Esophagus muscularis mucosa (tissue), 3 donors: ENCODE results near the gene S100A9.

Source experiments
- POLR2AphosphoS5 ChIP-seq, 2 donors: sonication (generic); formaldehyde crosslinking; IDR thresholded peaks; one replicate each; pipeline ENCODE4 v1.6.1; 2017; ENCODE audit warnings: antibody characterized with exemption in 2 of 2
- TF ChIP-seq, protein P1 (sequence below), 3 experiments: fragments of 200-600 bp in 2 of 3; fragments of 450-650 bp in 1 of 3; sonication (generic) in 2 of 3; IDR thresholded peaks; one replicate each; pipeline ENCODE4 v1.5.1; 2017 to 2019; ENCODE audit warnings: antibody characterized with exemption in 3 of 3, mild to moderate bottlenecking in 2 of 3, moderate library complexity in 1 of 3

DNA sequence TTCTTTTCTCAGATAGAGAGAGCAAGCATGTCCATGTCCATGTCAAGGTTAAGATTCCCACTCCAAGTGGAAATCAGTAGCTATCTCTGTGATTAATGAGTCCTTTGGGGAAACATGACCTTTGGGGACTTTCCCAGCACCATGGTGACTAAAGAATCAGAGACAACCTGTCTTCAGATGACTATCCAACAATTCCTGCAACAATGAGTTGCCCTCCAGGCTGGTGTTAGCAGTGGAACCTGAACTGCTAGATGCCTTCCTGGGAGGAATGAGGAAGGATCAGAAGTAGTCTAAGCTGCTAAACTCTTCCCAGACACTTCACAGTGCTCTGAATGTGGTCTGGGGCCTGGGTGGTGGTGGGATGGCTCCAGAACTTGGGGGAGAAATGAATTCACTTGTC is 6.5 kb downstream of the S100A9 start:
- TF ChIP-seq, protein P1, sequence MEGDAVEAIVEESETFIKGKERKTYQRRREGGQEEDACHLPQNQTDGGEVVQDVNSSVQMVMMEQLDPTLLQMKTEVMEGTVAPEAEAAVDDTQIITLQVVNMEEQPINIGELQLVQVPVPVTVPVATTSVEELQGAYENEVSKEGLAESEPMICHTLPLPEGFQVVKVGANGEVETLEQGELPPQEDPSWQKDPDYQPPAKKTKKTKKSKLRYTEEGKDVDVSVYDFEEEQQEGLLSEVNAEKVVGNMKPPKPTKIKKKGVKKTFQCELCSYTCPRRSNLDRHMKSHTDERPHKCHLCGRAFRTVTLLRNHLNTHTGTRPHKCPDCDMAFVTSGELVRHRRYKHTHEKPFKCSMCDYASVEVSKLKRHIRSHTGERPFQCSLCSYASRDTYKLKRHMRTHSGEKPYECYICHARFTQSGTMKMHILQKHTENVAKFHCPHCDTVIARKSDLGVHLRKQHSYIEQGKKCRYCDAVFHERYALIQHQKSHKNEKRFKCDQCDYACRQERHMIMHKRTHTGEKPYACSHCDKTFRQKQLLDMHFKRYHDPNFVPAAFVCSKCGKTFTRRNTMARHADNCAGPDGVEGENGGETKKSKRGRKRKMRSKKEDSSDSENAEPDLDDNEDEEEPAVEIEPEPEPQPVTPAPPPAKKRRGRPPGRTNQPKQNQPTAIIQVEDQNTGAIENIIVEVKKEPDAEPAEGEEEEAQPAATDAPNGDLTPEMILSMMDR (IDR thresholded peaks at IDR 0.05) = no peak
- TF ChIP-seq POLR2AphosphoS5 (IDR thresholded peaks at IDR 0.05) = no peak
